NT2/D1 (cell line): Measurements from ENCODE around the gene C1D.

Source experiments
- YY1 ChIP-seq: IDR thresholded peaks from 2 replicates; pipeline ENCODE4 v1.6.1; 2011; ENCODE audit not compliant: insufficient read length, insufficient read depth
- ZNF274 ChIP-seq: IDR thresholded peaks from 2 replicates; pipeline ENCODE4 v1.6.1; 2011; ENCODE audit warnings: mild to moderate bottlenecking, low read depth, low read length

DNA sequence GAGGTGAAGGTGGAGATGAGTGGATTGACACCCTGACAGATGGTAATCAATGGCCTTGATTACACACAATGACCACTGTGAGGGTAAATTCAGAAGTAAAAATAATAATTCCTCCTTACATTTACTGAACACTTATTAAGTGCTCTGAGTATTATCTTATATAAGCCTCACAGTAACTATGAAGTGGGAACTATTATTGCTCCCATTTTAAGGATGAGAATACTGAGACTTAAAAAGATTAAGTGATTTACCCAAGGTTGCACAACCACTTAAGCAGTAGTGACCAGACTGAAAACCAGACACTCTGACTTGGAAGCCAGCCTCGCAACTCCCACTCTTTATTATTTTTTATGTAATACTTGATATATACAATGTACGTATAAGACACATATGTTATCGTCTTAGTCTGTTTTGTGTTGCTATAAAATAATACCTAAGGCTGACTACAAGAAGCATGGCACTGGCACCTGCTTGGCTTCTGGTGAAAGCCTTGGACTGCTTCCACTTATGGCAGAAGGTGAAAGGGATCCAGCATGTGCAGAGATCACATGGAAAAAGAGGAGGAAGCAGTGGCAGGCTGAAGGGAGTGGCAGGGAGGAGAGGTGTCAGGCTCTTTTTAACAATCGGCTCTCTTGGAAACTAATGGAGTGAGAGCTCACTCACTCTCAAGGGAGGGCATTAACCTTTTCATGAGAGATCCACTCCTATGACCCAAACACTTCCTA is 41.5 kb upstream of the C1D start:
- TF ChIP-seq ZNF274 (no peak), YY1 (no peak)
